ENCODE results near the gene SF3A1. TPM values are rescaled to one million over a fixed set of nuclear protein-coding genes. Genes with fewer than 3 reads are reported as not detected.

The SF3A1 gene
- total RNA-seq, 1 experiment from 2014 or later, result 230 TPM

GRCh38 chr22:30357650-30358215, 1.0 kb upstream of the SF3A1 start (continued):
- no peak for TF ChIP-seq YY1 (IDR thresholded peaks at IDR 0.05; ENCODE audit: extremely low read depth, insufficient replicate concordance, low read depth, low read length)

- RAD21 ChIA-PET (ENCODE audit: low non-redundant PET in 1 of 2, low total read pairs in 2 of 2, uncharacterized antibody in 2 of 2, unreplicated experiment in 2 of 2), result interaction anchor here (0.5 to 1.4 kb wide), 4 partner anchors 29 to 148 kb away, joined by 3 to 4 read pairs (median 4); partner anchors contain the start of gene TBC1D10A (in 1 of the 2)
- Histone ChIP-seq H3K9me2 (ENCODE audit: insufficient read depth) (no peaks in the 10 kb centered on the region), H3K4me3 (replicated peaks in 1 of 2; ENCODE audit: low read depth in 1 of 2, low read length in 2 of 2) (peak overlapping the region; percentile 93 to 96), H4K20me1 (ENCODE audit: insufficient read depth) (no peaks in the 10 kb centered on the region), H3K4me1 (ENCODE audit: control insufficient read depth in 1 of 2, insufficient read depth in 2 of 2, low read length in 2 of 2) (peaks cover 12 to 22% of the 10 kb centered on the region in 2 experiments; a peak in 3 of 4 replicates), H2AFZ (ENCODE audit: low read depth, low read length, poor library complexity, severe bottlenecking) (peak overlapping the region; percentile 56), H3K9ac (ENCODE audit: low read length) (peak overlapping the region; percentile 95), H3K4me2 (ENCODE audit: low read length) (peak overlapping the region; percentile 91), H3K27ac (ENCODE audit: low read depth, low read length) (peak overlapping the region; percentile 92; the same call in 1 of the 2 replicates), H3K9me3 (ENCODE audit: control insufficient read depth in 1 of 2, insufficient read depth in 1 of 2, low read depth in 1 of 2, low read length in 2 of 2) (no peaks in the 10 kb centered on the region), H3K79me2 (ENCODE audit: insufficient read depth, low read length) (peaks cover 43% of the 10 kb centered on the region), H3K36me3 (ENCODE audit: control insufficient read depth in 1 of 2, insufficient read depth in 2 of 2, low read length in 2 of 2) (peaks cover 9 to 10% of the 10 kb centered on the region in 2 experiments; a peak in 3 of 4 replicates), H3K27me3 (ENCODE audit: insufficient read depth, low read length) (no peaks in the 10 kb centered on the region)
- TF ChIP-seq CBX3 (IDR thresholded peaks at IDR 0.05; ENCODE audit: low read depth), result no peak
- no peak for TF ChIP-seq EZH2phosphoT487 (IDR thresholded peaks at IDR 0.05; ENCODE audit: borderline replicate concordance)
- no peak for TF ChIP-seq ELF1 (IDR thresholded peaks at IDR 0.05; ENCODE audit: borderline replicate concordance, low read depth)
- TF ChIP-seq, protein P1, sequence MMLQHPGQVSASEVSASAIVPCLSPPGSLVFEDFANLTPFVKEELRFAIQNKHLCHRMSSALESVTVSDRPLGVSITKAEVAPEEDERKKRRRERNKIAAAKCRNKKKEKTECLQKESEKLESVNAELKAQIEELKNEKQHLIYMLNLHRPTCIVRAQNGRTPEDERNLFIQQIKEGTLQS (IDR thresholded peaks at IDR 0.05), result no peak
- TF ChIP-seq MAX (IDR thresholded peaks at IDR 0.05), result no peak
- TF ChIP-seq ZFX (IDR thresholded peaks at IDR 0.05), result no peak
- no peak for TF ChIP-seq POLR2A (IDR thresholded peaks at IDR 0.05; ENCODE audit: borderline replicate concordance, extremely low read depth, insufficient read depth, insufficient read length)
- no peak for TF ChIP-seq SIN3A (IDR thresholded peaks at IDR 0.05; ENCODE audit: low read depth)
- TF ChIP-seq TCF7L2 (IDR thresholded peaks at IDR 0.05; ENCODE audit: borderline replicate concordance, extremely low read depth, insufficient read depth, insufficient read length), result no peak
- no peak for TF ChIP-seq POLR2AphosphoS5 (IDR thresholded peaks at IDR 0.05; ENCODE audit: low read depth, low read length)
- TF ChIP-seq ZNF274 (IDR thresholded peaks at IDR 0.05; ENCODE audit: low read depth, low read length), result no peak
- no peak for TF ChIP-seq SP1 (IDR thresholded peaks at IDR 0.05; ENCODE audit: low read depth)
- ATAC-seq, result peak; percentile 23
- POLR2A ChIA-PET, result interaction anchor here (1.0 to 1.3 kb wide), 6 partner anchors 10 to 69 kb away, joined by 3 to 6 read pairs (median 4); partner anchors contain the start of genes SEC14L2 and TBC1D10A
- DNase-seq (ENCODE audit: low read depth, low spot score), result no peak
- CTCF ChIA-PET, result interaction anchor here (1.1 to 2.2 kb wide), 3 partner anchors 29 to 69 kb away, joined by 4 to 12 read pairs (median 7); partner anchors contain the start of gene RNF215
- BruUV-seq (replicated peaks), result TSS peak; percentile 39
- intact Hi-C loops (cut with micrococcal nuclease), result no loop called here
Measured at GRCh38 chr22:30357236-30357570, 509 bp upstream of the SF3A1 start.
